Neural progenitor cell (in vitro differentiated cells): Measurements from ENCODE around the gene TMEM178B.

Experiments
- EZH2 ChIP-seq: fragments of 200-600 bp; sonication (generic); IDR thresholded peaks from 2 replicates; pipeline ENCODE4 v1.6.1; 2017; ENCODE audit warnings: antibody characterized with exemption, mild to moderate bottlenecking, moderate library complexity
- EZH2phosphoT487 ChIP-seq: fragments of 200-600 bp; sonication (generic); IDR thresholded peaks from 2 replicates; pipeline ENCODE4 v1.6.1; 2017; ENCODE audit warnings: antibody characterized with exemption
- TF ChIP-seq, protein P1 (sequence below): fragments of 200-600 bp; sonication (generic); IDR thresholded peaks from 2 replicates; pipeline ENCODE4 v1.5.1; 2017; ENCODE audit warnings: antibody characterized with exemption, mild to moderate bottlenecking

DNA sequence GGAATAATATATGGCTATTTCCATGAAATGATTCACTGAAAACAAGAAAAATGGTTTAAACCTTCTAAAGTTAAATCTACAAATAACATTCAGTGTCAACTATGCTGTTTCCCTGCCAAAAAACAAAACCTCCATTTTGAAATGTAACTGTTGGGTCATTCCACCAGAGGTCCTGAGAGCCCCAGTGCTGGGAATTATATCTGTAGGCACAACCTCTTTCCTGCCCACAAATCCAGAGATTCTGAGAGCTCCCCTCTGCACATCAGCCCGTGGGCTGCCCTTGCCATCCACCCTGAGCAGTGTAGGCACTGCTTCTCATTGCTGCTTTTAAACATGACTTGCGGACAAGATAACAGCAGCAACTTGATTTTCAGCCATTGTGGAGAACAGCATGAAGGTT, 198.6 kb downstream of the TMEM178B start:
- TF ChIP-seq, protein P1, sequence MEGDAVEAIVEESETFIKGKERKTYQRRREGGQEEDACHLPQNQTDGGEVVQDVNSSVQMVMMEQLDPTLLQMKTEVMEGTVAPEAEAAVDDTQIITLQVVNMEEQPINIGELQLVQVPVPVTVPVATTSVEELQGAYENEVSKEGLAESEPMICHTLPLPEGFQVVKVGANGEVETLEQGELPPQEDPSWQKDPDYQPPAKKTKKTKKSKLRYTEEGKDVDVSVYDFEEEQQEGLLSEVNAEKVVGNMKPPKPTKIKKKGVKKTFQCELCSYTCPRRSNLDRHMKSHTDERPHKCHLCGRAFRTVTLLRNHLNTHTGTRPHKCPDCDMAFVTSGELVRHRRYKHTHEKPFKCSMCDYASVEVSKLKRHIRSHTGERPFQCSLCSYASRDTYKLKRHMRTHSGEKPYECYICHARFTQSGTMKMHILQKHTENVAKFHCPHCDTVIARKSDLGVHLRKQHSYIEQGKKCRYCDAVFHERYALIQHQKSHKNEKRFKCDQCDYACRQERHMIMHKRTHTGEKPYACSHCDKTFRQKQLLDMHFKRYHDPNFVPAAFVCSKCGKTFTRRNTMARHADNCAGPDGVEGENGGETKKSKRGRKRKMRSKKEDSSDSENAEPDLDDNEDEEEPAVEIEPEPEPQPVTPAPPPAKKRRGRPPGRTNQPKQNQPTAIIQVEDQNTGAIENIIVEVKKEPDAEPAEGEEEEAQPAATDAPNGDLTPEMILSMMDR = peak; percentile 38
- TF ChIP-seq EZH2 (no peak), EZH2phosphoT487 (no peak)
